Measurements from ENCODE around the gene MTARC1.

MTARC1 gene

DNA sequence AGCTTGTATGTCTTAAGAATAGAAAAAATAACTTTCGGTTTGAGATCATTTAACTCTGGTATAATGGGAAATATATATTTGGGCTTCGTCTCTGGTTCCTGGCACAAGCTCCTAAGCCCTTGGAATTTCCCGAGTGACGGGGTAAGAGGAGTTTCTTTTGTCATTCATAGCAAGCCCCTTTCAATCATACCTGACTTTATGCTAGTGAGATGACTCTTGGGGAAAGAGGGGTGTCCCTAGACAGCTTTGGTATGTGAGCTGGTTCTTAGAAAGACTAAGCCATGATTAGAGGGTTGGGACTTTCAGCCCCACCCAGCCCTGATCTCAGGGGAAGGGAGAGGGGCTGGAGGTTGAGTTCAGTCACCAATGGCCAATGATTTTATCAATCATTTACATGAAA is 13.9 kb upstream of the MTARC1 start:
- no peak for DNase-seq

DNA sequence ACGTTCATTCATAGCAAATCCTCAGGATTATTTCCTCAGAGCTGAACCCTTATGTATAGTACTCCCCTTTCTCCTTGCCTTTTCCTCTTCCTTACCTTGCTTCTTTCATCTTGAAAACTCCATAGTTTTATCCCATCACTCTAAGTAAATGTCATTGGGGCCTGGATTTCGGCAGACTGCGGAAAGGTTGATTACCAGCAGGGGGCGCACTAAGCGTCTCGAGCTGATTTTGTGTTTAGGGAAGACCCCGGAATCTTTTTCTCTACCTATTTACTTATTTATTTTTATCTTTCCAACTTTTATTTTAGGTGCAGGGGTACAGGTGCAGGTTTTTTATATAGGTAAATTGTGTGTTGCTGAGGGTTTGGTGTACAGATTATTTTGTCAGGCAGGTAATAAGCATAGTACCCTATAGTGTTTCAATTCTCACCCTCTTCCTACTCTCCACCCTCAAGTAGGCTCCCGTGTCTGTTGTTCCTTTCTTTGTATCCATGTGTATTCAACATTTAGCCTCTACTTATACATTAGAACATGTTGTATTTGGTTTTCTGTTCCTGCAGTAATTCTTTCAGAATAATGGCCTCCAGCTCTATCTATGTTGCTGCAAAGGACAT is 11.4 kb upstream of the MTARC1 start:
- DNase-seq, result peak; percentile 67

DNA sequence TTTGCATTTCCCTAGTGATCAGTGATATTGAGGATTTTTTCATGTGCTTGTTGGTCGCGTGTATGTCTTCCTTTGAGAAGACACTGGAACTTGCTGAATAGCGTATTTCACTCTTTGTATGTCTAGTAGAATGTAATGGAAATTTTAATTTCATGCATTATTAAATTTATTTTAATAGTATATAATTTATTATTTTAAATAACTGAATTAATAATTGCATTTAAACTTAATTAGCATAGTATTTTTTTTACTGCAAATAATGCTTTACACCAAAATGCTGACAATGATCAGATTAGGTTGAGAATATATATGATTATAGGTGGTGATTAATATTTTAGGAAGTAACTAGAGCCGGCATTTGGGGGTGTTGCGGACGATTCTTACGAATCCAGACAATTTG is 10.5 kb upstream of the MTARC1 start:
- DNase-seq, result no peak

DNA sequence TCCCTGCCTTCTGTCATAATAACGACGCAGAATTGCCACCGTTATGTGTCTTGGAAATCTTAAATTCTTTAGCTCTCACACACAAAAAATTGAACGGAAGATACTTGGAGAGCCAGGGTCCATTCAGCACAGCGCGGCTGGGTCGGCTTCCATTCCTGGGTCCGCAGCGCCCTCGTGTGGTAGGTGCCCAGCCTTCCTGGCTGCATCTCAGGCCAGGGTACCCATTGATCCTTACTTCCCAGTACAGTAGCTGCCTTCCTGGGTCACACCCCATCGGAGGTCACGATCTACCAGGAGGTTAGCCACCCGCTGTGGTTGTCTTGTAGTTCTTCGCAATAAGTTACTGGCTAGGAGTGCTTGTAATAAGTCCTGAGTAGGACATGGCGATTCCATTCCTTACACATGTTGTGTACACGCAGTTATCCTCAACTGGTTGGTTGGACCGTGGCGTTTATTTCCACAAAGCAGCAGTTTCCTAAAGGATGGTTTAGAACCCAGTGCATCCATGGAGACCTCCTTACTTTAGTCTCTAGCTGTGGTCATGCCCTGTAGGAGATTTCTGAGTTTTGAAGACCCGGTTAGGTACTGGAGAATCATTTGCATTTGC is 9.9 kb upstream of the MTARC1 start:
- DNase-seq, result peak; percentile 90

DNA sequence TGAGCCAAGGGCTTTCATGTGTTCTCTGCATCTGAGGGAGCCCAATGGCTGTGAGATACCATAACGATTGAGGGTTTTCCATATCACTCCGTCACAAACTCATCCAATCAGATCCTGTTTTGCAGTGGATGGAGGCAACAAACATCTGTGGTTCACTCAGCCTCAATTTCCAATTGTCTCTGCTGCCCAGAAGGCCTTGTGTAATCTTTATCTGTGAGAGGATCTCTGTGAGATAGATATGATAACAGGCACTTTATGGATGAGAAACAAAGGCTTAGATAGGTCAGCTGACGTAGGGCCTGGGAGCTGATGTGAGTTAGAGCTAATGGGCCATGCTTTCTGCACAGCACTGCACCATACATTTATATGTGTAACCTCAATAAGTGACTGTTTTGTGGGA is 3.3 kb upstream of the MTARC1 start:
- DNase-seq, result no peak

DNA sequence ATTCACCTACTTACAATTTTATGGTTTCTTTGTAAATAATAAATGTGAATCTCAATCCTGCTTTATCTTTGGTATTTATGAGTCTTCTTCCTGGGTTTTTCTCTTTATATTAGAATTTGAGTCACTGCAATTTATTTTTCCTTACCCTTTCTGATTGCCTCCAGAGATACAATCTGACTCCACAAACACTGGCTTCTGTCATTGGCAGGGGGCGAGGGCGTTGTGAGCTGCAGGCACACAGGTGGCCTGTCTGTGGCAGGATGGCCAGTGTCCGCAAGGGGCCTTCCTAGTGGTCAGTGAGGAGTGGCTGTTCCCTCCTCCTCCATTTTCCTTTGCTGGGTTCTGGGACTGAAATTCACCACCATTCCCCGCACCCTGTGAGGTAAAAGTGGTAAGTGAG is 2.0 kb upstream of the MTARC1 start:
- DNase-seq, result no peak

DNA sequence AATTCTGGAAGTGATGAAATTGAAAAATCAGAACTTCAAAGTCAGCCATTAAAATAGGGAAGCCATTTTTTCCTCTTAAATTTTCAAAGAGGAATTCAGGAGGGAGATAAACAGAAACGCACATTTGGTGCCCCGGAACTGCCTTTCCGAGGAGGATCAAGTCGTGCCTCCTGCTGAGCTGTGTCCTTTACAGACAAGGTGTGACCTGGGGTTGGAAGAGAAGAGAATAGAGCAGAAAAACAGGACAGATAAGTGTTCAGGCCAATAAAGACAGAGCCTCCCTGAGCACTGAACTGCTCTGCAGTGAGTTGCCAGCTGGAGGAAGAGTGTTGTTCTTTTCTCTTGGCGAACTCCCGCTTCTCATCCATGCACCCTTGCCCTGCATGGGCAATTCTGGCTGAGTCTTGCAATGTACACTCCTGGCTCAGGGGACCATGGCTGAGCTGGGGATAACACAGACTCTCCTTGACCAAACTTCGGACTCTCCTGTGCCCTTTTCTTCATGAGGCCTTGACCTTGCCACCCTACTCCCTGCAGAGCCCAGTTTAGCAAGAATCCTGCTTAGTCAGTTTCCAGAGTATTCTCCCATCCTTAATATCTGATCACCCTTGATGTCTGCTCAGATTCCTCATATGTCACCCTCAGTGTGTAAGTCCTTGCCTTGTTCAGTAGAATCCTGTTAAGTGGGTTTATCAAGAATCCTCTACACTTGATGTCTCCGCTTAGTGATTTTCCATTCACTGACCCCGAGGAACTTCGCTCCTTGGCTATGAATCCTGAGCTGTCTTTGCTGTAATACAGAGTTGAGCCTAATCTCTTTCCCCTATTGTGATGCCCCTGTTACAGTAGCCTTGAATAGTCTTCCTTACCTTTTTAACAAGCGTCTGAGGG is 1.3 kb upstream of the MTARC1 start:
- no peak for DNase-seq

DNA sequence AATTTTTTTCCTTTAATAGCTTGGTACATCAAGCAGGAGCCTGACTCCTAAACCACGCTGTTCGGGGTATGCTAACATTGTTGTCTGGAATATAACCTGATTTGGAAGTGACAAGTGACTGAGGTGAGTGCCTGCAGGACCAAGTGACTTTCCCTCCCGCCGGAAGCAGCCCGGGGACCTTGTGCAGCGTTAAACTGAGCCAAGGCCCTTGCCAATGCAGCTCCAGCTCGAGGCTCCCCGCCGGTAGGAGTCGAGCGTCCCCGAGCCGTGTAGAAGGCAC is 716 bp upstream of the MTARC1 start:
- DNase-seq, result peak; percentile 52

DNA sequence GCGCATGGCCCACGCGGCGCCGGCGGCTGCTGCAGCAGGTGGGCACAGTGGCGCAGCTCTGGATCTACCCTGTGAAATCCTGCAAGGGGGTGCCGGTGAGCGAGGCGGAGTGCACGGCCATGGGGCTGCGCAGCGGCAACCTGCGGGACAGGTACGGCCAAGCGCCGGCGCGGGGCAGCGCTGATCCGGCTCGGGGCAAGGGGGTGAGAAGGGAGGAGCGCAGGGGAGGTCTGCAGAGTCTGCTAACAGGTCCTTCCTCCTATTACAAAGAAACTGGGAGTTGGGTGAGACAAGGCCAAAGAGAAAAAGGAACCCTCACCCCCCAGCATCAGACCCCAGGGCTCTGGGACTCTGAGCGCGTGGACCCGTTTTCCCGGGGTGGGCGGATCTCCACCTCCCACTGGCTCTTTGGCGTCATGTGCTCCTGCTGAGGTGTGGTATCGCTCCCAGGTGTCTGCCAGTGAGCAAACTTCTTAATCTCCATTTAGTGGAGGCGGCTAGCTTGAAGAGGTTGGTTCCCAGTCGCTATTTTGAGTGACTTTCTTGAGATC is 431 bp downstream of the MTARC1 start:
- DNase-seq, result peak; percentile 64

DNA sequence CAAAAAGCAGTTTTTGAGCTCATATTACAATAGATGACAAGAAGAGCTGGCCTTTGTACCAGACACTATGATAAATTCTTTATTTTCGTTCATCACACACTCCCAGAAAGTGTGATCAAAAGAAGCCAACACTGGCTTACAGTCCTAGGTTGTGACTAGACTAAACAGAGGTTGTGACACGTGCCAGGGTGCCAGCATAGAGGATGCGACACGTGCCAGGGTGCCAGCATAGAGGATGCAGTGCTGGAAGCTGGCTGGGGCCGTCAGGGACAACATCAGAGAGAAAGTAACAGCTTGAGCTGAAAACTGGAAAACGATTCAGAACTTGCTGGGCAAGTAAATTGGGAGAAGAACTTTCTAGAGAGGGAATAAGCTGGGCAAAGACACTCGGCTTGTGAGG is 2.2 kb downstream of the MTARC1 start:
- DNase-seq, result no peak

DNA sequence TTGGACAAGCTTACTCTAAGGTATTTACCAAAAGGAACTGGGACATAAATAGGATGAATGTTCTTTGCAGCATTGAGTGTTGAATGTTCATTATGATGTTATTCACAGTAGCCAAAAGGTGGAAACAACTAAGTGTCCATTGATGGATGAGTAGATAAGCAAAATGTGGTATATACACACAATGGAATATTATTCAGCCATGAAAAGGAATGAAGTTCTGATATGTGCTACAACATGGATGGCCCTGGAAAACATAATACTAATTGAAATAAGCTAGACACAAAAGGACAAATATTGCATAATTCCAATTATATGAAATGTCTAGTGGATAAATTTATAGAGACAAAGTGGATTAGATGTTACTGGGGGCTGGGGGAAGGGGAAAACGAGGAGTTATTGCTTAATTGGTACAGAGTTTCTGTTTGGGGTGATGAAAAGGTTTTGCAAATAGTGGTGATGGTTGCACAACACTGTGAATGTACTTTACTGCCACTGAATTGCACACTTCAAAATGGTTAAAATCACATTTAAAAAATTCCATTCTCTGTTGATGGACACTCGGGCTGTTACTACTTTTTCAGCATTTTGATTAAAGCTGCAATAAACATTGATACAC is 2.9 kb downstream of the MTARC1 start:
- DNase-seq, result no peak

DNA sequence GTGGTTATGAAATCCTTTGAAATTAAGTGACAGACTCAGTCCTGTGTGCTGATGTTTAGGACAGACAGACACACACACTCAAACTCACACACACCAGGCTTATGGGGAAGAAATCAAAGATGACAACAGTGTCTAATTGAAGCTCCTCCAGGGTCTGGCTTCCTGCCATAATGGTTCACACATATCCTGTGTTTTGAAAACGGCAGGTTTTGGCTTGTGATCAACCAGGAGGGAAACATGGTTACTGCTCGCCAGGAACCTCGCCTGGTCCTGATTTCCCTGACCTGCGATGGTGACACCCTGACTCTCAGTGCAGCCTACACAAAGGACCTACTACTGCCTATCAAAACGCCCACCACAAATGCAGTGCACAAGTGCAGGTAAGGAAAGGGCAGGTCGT is 4.6 kb downstream of the MTARC1 start:
- no peak for DNase-seq

DNA sequence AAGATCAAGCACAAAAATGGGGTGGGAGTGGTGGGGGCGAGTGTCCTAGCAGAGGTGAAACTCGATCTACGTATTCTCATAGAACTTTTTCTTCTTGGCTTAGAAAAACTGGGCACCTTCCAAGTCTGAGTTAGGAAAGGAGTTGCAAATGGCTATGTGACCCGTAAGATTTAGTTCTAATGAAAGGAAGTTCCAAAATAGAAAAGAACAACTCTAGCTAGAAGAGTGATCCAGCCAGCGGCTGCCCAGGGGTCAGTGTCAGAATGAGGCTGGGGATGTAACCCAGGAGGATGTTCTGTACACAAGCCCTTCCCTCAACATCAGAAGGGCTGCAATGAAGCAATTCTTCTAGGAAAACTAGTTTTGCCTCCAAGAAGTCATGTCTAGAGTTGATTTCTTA is 5.2 kb downstream of the MTARC1 start:
- DNase-seq, result no peak

DNA sequence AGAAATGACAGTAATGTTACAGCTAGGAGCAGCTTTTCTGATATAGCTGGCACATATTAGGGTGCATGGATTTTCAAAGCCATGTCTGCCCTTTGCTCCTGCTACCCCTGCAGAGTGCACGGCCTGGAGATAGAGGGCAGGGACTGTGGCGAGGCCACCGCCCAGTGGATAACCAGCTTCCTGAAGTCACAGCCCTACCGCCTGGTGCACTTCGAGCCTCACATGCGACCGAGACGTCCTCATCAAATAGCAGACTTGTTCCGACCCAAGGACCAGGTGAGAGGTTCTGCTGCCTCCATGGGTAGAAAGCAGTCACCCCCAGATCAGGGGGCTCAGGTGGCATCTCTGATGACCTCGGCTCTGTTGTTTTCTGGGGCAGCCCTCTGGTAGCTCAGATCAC is 9.8 kb downstream of the MTARC1 start:
- no peak for DNase-seq

DNA sequence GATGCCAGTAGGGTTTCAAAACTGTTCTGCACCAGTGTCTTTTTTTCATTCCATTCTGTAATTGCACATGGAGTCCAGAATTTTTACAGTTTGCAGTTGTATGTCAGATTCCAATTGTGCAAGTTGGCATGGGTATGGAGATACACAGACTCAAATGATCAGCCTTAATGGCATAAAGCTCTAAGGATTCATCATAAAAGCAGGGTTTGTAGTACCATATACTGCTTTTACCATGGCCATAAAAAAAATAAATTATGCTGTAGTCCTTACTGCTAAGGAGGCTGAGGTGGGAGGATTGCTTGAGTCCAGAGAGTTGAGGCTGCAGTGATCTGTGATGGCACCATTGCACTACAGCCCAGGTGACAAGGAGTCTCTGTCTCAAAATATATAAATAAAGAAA is 10.3 kb downstream of the MTARC1 start:
- DNase-seq, result no peak

DNA sequence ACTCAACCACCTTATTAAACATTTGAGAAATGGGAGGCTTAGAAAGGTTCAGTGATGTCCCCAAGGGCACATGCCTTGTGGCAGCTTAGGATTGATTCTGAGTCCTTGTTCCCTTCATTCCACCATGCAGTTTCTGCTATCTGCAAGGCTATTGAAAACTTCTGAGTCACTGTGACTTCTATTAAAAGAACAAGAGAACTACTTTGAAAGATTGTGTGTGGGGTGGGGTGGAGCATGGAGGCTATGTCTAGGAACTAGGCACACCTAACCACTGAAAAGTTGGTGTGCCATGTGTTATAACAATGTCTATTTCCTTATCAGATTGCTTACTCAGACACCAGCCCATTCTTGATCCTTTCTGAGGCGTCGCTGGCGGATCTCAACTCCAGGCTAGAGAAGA is 10.8 kb downstream of the MTARC1 start:
- DNase-seq, result no peak

DNA sequence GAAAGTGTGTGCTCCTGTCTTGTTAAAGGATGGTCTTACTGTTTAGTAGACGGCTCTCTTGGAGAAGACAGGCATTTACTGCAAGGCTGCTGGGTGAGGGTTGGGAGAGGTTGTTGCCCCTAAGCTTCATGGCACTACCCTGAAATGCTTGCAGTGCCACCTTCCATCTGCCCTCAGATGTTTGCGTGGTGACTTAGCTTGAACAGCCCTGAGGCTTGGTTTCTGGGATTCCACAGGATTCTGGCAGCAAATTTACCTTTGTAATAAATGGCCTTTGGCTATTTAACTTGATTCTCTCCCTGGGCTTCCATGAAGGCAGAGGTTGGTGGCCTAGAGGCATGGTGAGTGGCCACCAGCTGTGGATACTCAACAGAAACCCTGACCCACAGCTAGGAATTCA is 11.6 kb downstream of the MTARC1 start:
- DNase-seq, result no peak

DNA sequence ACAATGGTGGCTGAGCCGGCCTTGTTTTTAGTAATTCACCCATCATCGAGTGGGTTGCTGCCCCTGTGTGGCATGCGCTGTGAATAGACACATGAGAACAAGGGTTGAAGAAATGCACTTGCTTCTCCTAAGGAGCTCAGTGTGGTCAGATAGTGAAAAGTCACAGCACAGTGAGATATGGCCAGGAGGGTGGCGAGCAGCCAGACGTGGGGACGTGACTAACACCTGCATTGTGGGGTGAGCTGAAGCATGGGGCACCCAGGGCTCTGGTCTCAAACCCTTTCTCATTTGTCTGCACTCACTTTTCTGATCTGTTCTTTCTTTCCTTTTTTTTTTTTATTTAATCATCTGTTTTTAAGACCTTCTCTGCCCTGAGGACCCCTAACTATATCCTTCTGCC is 13.5 kb downstream of the MTARC1 start:
- DNase-seq, result no peak

DNA sequence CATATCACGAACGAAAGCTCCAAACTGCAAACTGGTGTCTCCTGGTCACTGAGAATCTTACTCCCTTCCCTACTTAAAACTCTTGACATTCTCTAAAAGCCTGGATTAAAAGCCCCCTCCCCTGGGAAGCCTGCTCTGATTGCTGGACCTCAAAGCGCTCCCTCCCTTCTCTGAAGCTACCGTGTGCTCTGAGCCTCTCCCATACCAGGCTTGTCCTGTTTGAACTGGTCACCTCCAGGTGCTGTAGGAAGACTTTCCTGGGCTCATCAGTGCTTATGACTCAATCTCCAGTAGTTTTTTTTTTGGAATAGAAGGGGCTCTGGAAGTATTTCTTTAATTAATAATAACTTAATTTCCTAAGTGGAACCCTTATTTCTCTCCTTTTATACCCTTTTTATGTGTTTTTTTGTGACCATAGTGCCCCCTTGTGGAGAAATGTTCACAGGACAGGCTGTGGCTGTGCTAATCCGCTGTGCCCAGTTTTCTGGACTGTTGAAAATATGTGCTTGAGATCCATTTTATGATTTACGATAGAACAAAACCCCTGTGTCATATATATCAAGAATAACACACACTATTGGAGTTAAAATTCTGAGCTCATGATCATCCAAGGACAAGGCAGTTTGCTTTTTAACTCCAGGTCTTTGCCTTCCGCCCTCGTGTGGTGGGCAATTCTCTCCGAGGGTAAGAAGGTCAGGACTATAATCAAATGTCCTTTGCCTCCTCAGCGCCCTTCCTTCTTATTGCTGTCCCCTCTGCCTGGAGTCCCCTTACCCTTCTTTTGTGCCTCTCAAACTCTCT is 16.9 kb downstream of the MTARC1 start:
- DNase-seq, result peak; percentile 49

DNA sequence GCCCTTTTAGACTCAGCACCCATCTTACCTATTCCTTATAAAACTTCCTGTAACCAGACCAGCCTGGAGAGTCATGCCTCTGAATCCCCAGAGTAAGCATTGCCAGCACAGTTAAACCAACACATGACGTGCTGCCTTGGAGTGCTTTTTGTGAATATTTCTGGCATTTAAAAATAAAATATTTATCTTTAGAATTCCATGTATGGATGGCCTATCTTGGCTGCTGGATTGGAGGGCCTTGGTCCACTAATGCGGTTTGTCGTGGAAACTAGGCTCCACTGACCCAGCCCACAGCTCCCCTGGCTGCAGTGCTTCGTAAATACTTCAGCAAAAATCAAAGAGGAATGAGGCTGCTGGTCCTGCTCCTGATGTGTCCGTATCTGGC is 17.5 kb downstream of the MTARC1 start:
- no peak for DNase-seq

DNA sequence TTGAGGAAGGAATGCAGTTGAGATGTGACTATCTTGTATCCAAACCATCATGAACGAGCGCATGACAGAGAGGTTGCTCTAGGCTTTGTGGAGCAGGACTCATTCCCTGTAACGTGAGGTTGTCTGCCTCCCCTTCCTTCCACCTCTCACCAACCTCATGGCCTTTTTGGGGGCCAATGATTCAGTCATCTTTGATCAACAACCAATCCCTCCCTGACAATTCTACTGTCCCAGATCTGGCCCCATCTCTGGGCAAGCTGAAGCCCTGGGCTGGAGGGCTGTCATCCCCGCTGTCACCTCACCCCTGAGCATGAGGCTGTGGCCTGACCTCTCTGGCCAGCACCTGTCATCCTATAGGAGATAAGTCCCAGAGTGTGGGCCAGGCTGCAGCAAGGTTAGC is 19.7 kb downstream of the MTARC1 start:
- no peak for DNase-seq

DNA sequence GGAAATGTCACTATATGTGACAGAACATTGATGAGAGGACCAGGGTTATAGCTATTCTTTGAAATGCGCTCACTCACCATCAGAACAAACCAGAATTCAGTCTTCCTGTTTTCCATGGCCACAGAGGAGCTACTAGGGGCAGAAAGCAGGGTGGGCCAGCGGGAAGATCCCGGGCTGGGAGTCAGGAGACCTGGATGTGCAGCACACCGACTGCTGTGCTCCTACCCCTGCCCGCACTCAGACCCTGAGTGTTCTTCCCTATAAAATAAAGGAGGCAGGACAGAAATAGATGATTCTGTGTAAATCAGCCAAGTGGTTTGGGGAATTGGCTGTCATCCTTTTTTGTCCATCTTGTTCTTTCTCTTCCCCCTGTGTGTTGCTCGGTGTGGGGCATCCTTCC is 21.0 kb downstream of the MTARC1 start:
- DNase-seq, result no peak
